ENCODE results near the gene VAT1. TPM values are rescaled to one million over a fixed set of nuclear protein-coding genes. Genes with fewer than 3 reads are reported as not detected.

The VAT1 gene
- total RNA-seq: 160 and 194 TPM in 2 replicates

GRCh38 chr17:43021741-43022512 lies at the start of gene VAT1:
Gene VAT1 (minus strand): TSS chr17:43022385. CDS start chr17:43022322, 63 bp downstream.

DNA sequence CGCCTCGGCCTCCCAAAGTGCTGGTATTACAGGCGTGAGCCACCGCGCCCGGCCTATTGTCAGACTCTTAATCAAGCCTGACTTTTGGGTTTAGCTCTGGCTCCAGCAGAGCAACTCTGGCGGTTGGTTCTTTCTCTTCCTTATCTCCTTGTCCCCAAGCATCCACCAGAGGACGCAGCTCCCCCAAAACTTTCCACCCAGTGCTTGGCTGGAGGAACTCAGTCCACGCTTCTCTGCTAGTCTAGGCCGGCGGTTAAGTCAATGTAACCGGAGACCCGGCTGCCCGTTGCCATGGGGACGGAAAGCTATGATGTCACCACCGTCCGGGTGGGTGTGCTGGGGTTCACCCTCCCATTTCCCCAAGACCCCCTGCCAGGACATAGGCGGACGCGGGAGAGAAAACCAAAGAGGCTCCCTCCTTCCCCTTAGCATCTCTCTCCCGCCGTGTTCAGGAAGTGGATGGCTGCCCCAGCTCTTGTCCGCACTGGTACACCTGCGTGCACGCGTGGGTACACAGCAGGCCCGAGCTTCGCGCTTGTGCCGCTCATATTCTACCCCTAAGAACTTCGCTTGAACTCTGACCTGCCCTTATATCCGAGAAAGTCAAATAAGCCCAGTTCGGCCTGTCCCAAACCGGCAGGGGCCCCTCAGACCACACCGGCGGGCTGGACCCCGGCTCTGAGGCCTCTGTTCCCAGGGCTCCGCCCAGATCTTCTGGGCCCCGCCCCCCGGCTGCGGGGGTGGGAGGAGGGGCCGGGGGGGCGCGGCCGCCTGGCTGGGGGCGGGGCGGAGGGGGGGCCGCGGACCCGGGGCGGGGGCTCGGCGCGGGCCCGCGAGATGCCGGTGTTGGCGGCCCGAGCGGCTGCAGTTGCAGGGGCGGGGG lies 2.5 kb upstream of the VAT1 start, which contains the start of gene RND2:
Gene RND2, plus strand, starts transcription at position 825 of the 883 bp plus-strand sequence. CDS start 117 bp downstream, outside the sequence.

DNA sequence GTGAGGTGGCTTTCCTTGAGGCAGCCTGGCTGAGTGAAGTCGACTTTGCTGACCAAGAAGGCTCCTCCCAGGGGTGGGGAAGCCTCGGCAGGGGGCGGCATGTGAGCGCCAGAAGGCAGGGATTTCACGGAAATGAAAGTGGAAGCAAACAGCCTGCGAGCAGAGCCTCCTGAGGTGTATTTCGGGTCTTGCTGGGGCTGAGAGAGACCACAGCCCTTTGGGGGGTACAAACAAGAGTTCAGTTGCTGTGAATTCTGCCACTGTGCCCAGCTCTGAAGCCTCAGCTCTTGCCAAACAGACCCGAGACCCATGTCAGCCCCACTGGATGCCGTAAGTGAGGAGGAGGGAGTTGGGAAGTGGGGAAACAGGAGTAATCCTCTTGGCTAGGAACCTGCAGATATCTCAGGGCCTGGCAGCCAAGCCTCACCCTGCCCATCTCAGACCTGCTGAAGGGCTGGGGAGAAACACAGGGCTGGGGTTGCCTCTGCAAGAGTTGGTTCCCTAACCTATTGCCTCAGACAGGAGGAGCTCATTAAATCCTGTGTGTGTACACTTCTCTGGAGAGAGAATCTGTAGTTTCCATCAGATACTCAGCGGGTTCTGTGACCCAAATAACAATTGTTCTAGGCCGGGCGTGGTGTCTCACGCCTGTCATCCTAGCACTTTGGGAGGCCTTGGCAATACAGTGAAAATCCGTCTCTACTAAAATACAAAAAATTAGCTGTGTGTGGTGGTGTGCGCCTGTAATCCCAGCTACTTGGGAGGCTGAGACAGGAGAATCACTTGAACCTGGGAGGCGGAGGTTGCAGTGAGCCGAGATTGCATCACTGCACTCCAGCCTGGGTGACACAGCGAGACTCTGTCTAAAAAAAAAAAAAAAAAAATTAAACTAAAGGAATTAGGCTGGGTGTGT lies 15.3 kb downstream of the VAT1 start, which contains the start of gene IFI35:
Gene IFI35, plus strand, starts transcription at position 146 of the 913 bp plus-strand sequence. Its CDS starts 164 bp downstream, at position 310.

GRCh38 chr17:42997984-42998938 lies 23.9 kb downstream of the VAT1 start, which contains the start of gene RPL27:
Gene RPL27 (plus strand): TSS chr17:42998419. CDS start chr17:42998751, 332 bp downstream.

GRCh38 chr17:42980274-42980765 lies 41.9 kb downstream of the VAT1 start, which contains the start of gene RUNDC1:
Gene RUNDC1 (plus strand): TSS chr17:42980565. CDS start chr17:42980577, 12 bp downstream.

DNA sequence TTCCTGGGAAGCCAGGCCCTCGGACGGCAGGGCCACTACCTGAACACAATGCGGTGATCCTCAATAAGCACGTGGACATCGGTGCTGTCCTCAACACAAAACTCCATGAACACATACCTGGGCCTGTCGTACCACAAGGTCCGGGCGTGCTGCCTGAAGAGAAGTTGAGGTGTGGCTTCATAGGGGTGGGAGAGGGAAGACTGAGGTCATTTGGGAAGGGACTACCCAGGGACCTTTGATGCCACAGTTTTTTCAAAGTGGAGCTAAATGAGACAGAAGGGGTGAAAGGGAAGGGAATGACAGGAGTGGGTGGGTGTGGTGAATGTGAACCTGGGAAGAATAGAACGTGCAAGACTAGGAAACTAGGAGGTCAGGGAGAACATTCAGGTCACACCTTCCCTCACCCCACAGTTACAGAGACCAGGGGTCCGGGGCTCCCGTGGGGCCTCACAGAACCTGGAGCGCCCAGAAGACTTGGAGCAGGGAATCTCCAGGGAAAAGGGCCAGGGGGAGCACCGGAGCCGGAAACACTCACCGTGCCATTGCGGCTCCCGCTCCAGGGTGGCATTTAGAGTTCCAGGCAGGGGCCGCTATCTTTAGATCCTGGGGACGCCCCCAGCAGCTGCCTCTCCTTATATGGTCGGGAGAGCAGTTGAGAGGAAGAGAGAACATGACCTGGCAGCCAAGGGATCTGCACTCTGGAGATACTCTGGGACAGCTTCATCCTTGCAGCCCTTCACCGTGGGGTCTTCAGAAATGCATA lies 42.5 kb downstream of the VAT1 start, which contains the start of gene PTGES3L:
Gene PTGES3L, minus strand, starts transcription at position 570 of the 763 bp plus-strand sequence. Its CDS starts 27 bp downstream, at position 543.

Other genes with a start within 250 kb of the VAT1 start
- gene VPS25, start 248.9 kb downstream of the VAT1 start, total RNA-seq: 61.4 and 62.2 TPM in 2 replicates
- 0.32 and 0.76 TPM in 2 replicates for gene WNK4, start 241.8 kb downstream of the VAT1 start, total RNA-seq
- 88.4 and 101 TPM in 2 replicates for gene COA3, start 223.7 kb downstream of the VAT1 start, total RNA-seq
- 0.32 TPM in 1 of 2 replicates, not detected in the other for gene CNTD1, start 223.5 kb downstream of the VAT1 start, total RNA-seq
- gene BECN1, start 198.1 kb downstream of the VAT1 start, total RNA-seq: 127 and 198 TPM in 2 replicates
- 91.3 and 127 TPM in 2 replicates for gene PSME3, start 189.0 kb downstream of the VAT1 start, total RNA-seq
- gene AOC2, start 177.8 kb downstream of the VAT1 start, total RNA-seq: 0.32 and 0.46 TPM in 2 replicates
- under 0.01 and 0.15 TPM in 2 replicates for gene AOC3, start 171.2 kb downstream of the VAT1 start, total RNA-seq
- gene G6PC1, start 121.6 kb downstream of the VAT1 start, total RNA-seq: not detected in 2 replicates
- gene AARSD1, start 57.9 kb downstream of the VAT1 start, total RNA-seq: 25.7 and 34.2 TPM in 2 replicates
- 0.65 TPM in 1 of 2 replicates, not detected in the other for gene PTGES3L, start 42.3 kb downstream of the VAT1 start, total RNA-seq
- 8.8 and 12.6 TPM in 2 replicates for gene RUNDC1, start 41.8 kb downstream of the VAT1 start, total RNA-seq
- gene RPL27, start 24.0 kb downstream of the VAT1 start, total RNA-seq: 928 and 1,618 TPM in 2 replicates
- 15.3 and 91.0 TPM in 2 replicates for gene IFI35, start 15.6 kb downstream of the VAT1 start, total RNA-seq
- gene RND2, start 2.8 kb upstream of the VAT1 start, total RNA-seq: under 0.01 and 0.46 TPM in 2 replicates
- gene BRCA1, start 103.0 kb upstream of the VAT1 start, total RNA-seq: 14.6 and 26.3 TPM in 2 replicates
- 87.1 and 103 TPM in 2 replicates for gene NBR1, start 148.8 kb upstream of the VAT1 start, total RNA-seq
- 1.9 and 2.9 TPM in 2 replicates for gene TMEM106A, start 189.5 kb upstream of the VAT1 start, total RNA-seq
- gene CCDC200, start 206.2 kb upstream of the VAT1 start, total RNA-seq: not detected in 2 replicates
- gene RNU2-1, start 211.6 kb upstream of the VAT1 start, total RNA-seq: not detected in 2 replicates